ENCODE results near the gene SLC5A6.

GRCh38 chr2:27236136-27236535 is 24.1 kb upstream of the SLC5A6 start:
- TF ChIP-seq, protein P1, sequence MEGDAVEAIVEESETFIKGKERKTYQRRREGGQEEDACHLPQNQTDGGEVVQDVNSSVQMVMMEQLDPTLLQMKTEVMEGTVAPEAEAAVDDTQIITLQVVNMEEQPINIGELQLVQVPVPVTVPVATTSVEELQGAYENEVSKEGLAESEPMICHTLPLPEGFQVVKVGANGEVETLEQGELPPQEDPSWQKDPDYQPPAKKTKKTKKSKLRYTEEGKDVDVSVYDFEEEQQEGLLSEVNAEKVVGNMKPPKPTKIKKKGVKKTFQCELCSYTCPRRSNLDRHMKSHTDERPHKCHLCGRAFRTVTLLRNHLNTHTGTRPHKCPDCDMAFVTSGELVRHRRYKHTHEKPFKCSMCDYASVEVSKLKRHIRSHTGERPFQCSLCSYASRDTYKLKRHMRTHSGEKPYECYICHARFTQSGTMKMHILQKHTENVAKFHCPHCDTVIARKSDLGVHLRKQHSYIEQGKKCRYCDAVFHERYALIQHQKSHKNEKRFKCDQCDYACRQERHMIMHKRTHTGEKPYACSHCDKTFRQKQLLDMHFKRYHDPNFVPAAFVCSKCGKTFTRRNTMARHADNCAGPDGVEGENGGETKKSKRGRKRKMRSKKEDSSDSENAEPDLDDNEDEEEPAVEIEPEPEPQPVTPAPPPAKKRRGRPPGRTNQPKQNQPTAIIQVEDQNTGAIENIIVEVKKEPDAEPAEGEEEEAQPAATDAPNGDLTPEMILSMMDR (IDR thresholded peaks at IDR 0.05): no peak
- TF ChIP-seq TEAD4 (CRISPR knock-in tag; IDR thresholded peaks at IDR 0.05) (no peak), CREB1 (CRISPR knock-in tag; IDR thresholded peaks at IDR 0.05) (no peak), E2F5 (CRISPR knock-in tag; IDR thresholded peaks at IDR 0.05) (no peak), ETV6 (CRISPR knock-in tag; IDR thresholded peaks at IDR 0.05) (no peak), MAX (CRISPR knock-in tag; IDR thresholded peaks at IDR 0.05) (no peak), E2F4 (CRISPR knock-in tag; IDR thresholded peaks at IDR 0.05; ENCODE audit: borderline replicate concordance, low read depth) (no peak), TCF7 (CRISPR knock-in tag; IDR thresholded peaks at IDR 0.05; ENCODE audit: low read depth) (no peak)
- TF ChIP-seq, protein P2, sequence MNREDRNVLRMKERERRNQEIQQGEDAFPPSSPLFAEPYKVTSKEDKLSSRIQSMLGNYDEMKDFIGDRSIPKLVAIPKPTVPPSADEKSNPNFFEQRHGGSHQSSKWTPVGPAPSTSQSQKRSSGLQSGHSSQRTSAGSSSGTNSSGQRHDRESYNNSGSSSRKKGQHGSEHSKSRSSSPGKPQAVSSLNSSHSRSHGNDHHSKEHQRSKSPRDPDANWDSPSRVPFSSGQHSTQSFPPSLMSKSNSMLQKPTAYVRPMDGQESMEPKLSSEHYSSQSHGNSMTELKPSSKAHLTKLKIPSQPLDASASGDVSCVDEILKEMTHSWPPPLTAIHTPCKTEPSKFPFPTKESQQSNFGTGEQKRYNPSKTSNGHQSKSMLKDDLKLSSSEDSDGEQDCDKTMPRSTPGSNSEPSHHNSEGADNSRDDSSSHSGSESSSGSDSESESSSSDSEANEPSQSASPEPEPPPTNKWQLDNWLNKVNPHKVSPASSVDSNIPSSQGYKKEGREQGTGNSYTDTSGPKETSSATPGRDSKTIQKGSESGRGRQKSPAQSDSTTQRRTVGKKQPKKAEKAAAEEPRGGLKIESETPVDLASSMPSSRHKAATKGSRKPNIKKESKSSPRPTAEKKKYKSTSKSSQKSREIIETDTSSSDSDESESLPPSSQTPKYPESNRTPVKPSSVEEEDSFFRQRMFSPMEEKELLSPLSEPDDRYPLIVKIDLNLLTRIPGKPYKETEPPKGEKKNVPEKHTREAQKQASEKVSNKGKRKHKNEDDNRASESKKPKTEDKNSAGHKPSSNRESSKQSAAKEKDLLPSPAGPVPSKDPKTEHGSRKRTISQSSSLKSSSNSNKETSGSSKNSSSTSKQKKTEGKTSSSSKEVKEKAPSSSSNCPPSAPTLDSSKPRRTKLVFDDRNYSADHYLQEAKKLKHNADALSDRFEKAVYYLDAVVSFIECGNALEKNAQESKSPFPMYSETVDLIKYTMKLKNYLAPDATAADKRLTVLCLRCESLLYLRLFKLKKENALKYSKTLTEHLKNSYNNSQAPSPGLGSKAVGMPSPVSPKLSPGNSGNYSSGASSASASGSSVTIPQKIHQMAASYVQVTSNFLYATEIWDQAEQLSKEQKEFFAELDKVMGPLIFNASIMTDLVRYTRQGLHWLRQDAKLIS (CRISPR knock-in tag; IDR thresholded peaks at IDR 0.05; ENCODE audit: borderline replicate concordance): no peak
- TF ChIP-seq, protein P3, sequence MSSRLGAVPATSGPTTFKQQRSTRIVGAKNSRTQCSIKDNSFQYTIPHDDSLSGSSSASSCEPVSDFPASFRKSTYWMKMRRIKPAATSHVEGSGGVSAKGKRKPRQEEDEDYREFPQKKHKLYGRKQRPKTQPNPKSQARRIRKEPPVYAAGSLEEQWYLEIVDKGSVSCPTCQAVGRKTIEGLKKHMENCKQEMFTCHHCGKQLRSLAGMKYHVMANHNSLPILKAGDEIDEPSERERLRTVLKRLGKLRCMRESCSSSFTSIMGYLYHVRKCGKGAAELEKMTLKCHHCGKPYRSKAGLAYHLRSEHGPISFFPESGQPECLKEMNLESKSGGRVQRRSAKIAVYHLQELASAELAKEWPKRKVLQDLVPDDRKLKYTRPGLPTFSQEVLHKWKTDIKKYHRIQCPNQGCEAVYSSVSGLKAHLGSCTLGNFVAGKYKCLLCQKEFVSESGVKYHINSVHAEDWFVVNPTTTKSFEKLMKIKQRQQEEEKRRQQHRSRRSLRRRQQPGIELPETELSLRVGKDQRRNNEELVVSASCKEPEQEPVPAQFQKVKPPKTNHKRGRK (CRISPR knock-in tag; IDR thresholded peaks at IDR 0.05; ENCODE audit: borderline replicate concordance): no peak

All from WTC11 (cell line).